Subcutaneous adipose tissue (tissue), 4 donors: ENCODE results near the gene LGALS4. TPM values are rescaled to one million over a fixed set of nuclear protein-coding genes. Genes with fewer than 3 reads are reported as not detected.

Source experiments
- total RNA-seq, 4 donors: library from RNA; depleted of rRNA; stranded (reverse); fragments of >200 nt; gene quantifications; one replicate each; pipeline ENCODE4 v1.1.0, GENCODE V29; 2016
- TF ChIP-seq, protein P1 (sequence below): fragments of 450-650 bp; IDR thresholded peaks from one replicate; pipeline ENCODE4 v1.5.1; 2016; ENCODE audit warnings: low read depth, mild to moderate bottlenecking, control low read depth, antibody characterized with exemption, moderate library complexity

LGALS4 gene
- total RNA-seq, 4 donors from 2014 or later = 1.9 to 4.5 (median 4.4) TPM; not detected in 1

DNA sequence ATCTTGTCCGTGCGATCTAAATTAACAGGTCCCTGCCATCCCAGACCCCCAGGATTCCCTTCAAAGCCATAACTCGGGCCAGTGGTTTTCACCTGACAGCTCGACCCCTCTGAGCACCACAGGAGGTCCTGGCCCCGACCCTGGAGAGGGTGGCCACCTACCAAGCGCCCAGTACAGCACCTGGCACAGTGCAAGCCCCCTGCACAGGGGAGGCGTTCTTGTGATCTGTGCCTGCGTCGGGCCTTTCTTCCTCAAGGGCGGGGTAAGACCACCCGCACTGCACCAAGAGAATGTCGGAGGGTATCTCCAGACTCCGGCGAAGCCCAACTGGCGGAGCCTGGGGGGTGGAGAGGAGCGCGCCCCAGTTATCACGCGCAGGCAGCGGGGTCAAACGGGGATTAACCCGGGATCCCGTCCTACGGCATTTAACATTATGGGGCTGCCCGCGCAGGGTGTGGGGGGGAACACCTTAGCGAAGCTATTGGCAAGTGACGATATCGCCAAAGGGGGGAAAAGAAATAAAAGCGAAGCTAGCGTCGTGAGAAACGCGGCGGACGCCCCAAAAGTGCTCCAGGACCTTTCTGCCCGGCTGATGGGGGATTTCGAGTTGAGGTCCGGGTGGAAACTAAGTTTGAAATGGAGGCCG, 38.4 kb upstream of the LGALS4 start:
- TF ChIP-seq, protein P1, sequence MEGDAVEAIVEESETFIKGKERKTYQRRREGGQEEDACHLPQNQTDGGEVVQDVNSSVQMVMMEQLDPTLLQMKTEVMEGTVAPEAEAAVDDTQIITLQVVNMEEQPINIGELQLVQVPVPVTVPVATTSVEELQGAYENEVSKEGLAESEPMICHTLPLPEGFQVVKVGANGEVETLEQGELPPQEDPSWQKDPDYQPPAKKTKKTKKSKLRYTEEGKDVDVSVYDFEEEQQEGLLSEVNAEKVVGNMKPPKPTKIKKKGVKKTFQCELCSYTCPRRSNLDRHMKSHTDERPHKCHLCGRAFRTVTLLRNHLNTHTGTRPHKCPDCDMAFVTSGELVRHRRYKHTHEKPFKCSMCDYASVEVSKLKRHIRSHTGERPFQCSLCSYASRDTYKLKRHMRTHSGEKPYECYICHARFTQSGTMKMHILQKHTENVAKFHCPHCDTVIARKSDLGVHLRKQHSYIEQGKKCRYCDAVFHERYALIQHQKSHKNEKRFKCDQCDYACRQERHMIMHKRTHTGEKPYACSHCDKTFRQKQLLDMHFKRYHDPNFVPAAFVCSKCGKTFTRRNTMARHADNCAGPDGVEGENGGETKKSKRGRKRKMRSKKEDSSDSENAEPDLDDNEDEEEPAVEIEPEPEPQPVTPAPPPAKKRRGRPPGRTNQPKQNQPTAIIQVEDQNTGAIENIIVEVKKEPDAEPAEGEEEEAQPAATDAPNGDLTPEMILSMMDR = no peak

DNA sequence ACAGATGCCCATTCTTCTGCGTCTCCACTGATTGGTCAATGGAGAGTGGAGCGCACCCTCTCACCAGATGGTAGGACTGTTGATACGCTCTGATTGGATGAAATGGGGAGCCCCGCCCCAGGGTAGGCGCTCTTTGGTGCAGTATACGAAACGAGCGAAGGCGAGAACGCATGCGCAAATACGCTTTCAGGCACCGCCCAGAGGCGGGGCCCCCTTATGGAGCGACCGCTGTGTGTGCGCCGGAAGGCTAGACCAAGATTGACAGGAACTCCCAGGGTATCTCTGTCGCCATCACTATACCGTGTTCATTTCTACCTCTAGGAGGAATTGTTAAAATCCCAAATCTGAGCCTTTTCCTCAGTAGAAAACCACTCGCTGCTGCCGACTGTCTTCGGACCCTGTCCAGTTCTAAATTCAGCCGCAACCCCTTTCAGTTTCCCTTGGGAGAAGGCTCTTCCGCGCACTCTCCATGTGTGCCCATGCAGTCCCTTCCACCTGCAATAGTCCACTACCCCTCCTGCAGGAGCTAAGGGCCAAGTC, 37.8 kb upstream of the LGALS4 start:
- TF ChIP-seq, protein P1 = no peak

DNA sequence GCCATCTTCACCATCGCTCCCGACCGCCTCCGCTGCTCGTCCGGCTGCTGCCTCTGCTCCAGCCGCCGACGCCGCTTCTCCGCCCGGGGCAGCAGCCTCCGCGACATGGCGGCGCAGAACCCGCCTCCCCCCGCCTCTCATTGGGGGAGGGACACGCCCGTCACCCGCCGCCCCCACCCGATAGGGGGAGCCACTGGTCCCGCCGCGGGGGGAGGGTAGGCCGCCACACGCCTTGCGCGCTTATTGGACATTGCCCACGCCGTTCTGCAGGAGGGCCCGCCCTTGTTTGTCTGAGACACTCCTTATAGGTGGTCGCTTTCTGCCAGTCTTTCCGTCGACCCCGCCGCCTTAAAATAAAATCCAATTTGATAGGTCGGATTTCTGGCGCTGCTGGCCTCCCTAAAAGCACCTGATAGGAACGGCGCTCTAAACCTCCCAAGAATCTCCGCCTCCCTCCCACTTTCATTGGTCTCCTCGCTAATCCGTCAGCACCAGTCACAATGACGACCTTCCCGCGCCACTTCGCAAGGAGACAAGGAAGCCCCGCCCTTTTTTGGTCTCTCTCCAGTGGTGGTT, 37.2 kb upstream of the LGALS4 start, which contains the start of gene HNRNPL:
Gene HNRNPL, minus strand, starts transcription at position 127 of the 576 bp plus-strand sequence. Its CDS starts 20 bp downstream, at position 107.
- TF ChIP-seq, protein P1 = no peak

DNA sequence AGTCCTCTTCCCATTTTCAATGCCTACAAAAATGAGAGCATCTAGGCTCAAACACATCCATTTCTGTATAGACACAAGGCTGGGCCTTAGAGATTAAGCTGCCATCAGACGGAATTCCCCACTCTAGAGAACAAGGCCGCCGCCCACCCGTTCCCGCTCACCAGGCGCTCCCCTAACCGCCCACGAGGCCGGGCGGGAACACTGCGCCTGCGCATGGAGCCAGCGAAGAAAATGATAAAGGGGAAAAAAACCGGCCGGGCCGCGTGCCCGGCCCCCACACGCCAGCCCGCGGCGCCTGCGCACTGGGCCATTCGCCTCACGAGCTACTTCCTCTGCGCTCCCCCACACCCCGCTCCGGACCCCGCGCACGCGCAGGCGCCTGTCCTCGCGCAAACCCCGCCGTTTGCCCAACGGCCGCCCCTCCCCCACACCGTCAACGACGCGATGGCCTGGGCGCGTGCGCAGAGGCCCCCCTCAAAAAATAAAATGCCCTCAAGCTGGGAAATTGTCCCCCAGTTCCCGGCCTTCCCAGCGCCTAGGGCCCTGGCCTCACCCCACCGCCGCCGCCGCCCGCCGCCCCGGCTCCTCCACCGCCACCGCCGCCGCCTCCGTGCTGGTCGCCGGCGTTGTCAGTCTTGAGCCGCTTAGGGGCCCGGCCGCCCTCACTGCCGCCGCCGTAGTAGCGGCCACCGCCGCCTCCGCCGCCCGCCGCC, 36.6 kb upstream of the LGALS4 start:
- TF ChIP-seq, protein P1 = no peak

DNA sequence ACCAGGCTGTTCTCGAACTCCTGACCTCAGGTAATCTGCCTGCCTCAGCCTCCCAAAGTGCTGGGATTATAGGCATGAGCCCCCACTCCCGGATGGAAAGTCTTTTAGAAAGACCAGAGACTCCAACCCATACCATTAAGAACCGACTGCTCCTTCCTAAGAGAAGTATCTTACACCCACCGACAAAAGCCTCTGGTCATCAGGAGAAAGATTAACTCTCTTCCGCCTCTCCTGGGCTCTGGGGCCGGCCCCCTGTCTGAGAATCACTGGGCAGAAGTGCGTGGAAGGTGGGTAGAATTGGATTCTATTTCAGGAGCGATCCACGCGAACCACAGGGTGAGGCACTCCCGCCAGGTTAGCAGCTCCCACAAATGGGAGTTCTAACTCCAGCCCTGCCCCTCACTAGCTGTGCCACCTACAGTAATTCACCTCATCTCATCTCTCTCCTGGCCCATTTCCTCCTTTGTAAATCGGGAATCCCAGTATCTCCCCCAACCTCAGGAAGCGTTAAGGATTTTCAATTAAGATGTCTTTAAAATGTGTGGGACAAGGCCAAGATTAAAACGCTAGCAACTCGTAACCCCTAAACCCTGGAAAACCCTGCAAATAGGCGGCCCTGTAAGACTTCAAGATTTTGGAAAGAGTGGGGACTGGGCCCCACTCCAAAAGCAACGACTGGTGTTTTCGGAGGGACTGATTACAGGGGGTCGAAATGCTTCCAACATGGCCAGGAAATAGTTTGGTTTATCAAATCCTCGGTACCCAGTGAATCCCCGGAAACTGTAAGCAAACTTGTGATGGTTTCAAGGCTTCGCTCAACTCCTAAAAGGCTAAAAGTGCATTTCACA, 35.8 kb upstream of the LGALS4 start:
- TF ChIP-seq, protein P1 = no peak

DNA sequence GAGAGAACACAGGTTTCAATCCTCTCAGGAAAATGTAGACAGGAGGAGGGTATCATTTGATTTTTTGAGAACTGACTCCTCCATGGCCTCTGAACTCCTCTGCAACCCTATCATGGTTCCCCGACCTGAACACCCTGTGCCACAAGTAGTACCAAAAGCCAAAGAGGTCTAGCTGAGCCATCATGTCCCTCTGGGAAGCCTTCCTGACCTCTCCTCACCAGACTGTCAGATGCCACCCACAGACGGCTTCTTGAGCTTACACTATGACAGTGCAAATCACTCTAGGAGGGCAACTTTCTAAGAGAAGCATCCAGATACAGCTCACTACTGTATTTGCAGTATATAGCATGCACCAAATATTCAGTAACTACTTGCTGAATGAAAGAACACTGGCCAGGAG, 33.4 kb upstream of the LGALS4 start:
- TF ChIP-seq, protein P1 = no peak
